Right renal cortex interstitium (tissue), 3 donors: Measurements from ENCODE around the gene CTBP1. TPM values are rescaled to one million over a fixed set of nuclear protein-coding genes. Genes with fewer than 3 reads are reported as not detected.

Source experiments
- DNase-seq, 3 donors: peaks; one replicate each; pipeline ENCODE4 v3.0.0-alpha.2; 2013; ENCODE audit warnings: low read depth in 3 of 3, low spot score in 2 of 3
- polyA plus RNA-seq, 3 donors: library from polyadenylated mRNA; unstranded; fragments of 120-200 nt; gene quantifications; one replicate each; pipeline ENCODE4 v1.2.1, GENCODE V29; 2013; ENCODE audit not compliant: insufficient read length in 3 of 3

The CTBP1 gene
- polyA plus RNA-seq, 3 donors, result 98.0 to 118 (median 107) TPM

GRCh38 chr4:1179089-1179441 lies 69.9 kb downstream of the CTBP1 start:
- no peak for DNase-seq

DNA sequence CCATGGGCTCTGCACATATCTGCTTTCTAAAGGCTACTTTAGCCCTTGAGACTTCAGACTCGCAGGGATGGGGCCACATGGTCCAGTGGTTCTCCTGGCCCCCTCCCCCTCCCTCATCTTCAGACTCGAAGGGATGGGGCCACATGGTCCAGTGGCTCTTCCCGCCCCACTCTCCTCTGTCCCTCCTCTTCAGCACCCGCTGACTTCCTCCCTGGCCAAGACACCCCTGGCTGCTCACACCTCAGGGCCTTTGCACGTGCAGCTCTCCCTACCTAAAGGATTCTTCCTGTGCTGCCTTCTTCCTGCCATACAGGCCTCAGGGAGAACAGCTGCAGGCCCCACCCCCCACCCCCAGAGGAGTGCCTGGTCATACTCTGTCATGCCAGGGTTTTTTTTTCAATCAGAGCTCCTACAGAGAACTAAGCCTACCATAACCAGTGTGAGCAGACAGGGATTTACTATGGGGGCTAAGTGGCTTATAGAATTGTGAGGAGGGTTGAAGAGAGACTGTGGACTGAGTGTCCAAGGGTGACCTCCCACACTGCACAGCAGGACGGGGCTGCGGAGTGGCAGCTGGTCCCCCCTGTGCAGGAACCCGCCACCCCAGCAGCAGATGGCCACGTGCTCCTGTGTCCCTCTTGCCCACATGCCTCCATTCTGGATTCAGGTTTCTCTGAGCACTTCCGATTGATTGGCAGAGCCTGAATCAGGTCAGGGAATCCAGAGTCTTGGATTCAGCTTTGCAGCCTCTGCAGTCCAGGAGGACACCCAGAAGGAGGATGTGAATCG lies 70.4 kb downstream of the CTBP1 start:
- DNase-seq, result no peak

- DNase-seq, result no peak
Measured at GRCh38 chr4:1177274-1178141, 71.4 kb downstream of the CTBP1 start.

GRCh38 chr4:1176398-1177273 lies 72.3 kb downstream of the CTBP1 start:
- no peak for DNase-seq

DNA sequence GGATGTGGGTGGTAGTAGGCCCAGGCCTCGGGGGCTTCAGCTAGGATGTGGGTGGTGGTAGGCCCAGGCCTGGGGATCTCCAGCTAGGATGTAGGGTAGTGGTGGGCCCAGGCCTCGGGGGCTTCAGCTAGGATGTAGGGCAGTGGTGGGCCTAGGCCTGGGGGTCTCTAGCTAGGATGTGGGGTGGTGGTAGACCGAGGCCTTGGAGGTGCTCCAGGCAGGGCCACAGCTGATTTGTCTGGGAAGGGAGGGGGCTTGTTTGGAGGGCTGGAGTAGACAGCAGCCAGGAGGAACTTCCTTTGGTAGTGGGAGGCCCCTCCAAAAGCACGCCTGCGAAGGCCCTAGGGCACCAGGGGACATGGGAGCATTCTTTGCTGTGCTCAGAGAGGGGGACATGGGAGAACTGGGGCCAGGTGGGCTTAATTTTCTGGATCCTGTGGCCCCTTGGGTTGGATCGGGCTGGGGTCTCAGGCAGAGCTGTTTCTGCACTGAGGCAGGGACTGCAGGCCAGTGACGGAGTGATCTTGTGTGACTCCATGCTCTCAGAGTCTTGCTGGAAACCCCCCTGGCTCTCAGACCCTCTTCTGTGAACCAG lies 73.2 kb downstream of the CTBP1 start:
- DNase-seq, result no peak

- no peak for DNase-seq
Measured at GRCh38 chr4:1174941-1175634, 73.8 kb downstream of the CTBP1 start.

DNA sequence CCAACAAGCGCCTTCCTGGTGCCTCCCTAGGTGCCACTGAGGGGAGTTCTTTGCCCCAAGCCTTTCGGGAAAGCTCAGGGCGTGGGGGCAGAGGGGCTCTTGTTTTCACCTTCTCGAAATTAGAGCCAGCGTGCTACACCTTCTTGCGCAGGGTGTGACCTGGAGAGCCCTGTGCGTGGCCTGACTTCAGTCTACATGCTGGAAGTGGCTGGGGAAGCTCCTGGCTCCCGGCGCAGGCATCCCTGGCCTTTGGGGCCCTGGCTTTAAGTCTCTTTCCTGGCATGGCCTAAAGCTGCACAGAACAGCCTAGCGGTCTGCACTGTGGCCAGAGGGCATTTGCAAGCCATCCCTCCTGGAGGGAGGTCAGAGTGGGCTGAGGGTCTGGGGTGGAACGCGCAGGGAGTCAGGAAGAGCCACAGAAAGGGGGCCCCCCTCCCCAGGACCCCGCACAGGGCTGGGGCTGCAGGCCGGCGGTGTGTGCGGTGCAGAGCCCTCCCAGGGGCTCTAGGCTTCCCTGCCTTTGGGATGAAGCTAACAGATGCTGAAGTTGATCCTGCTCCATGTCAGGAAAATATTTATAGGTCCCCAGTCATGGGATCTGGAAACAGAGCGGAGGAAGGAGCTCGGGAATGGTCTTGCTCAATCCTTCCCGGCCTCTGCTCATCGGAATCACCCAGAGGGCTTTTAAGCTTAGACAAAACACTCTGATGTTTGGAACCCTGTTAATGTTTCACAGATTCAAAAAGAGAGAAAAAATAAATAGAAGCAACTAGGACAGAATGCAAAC lies 75.8 kb downstream of the CTBP1 start:
- no peak for DNase-seq

DNA sequence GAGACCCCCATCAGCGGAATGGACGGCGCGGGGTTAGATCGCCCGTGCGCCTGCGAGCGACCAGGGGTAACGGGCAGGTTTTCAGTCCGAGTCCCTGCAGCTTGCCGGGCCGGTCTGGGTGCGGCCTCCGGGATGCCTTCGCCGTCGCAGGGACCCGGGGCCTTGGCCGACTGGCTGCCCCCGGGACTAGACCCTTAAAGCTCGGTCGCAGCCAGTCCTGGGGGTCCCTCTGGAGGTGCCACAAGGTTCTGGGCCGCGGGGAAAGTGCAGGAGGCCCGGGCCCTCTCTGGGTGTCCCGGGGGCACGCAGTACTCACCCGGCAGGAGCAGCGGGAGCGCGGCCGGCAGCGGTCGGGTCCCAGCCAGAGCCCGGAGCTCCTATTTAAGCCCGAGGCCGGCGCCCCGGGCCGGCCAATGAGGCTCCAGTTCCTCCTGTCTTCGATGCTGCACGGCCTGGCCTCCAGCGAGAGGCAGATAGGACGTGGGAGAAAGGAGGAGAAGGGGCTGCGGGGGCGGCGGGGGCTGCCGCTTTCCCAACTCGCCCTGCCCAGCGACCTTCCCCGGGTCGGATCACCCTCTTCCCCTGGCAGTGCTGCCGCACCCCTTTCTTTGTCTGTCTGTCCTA lies 76.6 kb downstream of the CTBP1 start, which contains the start of gene SPON2:
Gene SPON2, minus strand, starts transcription at position 356 of the 624 bp plus-strand sequence.
- no peak for DNase-seq

- DNase-seq, result no peak
Measured at GRCh38 chr4:1171311-1172227, 77.4 kb downstream of the CTBP1 start.

DNA sequence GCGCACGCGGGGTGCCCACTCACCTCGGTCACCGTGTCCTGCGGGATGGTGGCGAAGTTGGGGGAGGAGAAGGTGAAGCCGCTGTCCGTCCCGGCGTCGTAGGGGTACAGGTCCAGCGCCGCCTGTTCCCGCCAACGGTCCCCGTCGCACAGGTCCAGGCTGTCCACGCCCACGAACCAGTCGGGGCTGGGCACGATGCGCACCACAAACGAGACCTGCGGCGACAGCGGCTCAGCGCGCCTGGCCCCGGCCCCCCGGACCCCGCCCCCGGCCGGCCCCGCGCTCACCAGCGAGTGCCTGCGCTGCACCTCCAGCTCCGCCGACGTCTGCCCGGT lies 78.0 kb downstream of the CTBP1 start:
- DNase-seq, result no peak

- DNase-seq, result no peak
Measured at GRCh38 chr4:1170156-1170975, 78.6 kb downstream of the CTBP1 start.

DNA sequence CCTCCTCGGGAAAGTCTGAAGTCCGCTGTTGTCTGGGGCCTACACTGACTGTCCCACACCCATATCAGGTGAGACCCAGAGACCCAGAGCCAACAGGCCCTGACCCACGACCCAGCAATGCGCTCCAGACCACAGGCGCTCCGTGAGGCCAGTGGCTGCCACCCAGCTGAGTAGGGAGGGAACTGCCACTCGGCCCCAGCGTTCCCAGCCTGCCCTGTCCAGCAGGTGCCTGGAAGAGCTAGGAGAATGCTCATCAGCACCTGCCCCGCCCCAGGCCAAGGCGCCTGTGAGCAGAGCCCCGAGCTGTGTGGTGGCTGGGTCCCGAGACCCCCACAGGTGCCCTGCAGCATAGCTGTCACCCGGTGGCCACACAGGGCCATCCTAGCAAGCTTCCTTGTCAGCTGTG lies 79.2 kb downstream of the CTBP1 start:
- no peak for DNase-seq

GRCh38 chr4:1169171-1169671 lies 79.7 kb downstream of the CTBP1 start:
- DNase-seq, result no peak

- DNase-seq, result no peak
Measured at GRCh38 chr4:1168191-1169101, 80.5 kb downstream of the CTBP1 start.

GRCh38 chr4:1167244-1167949 lies 81.5 kb downstream of the CTBP1 start:
- DNase-seq, result peak in 1 of 3 donors; percentile 41
